ENCODE results near the gene KRTAP3-2.

The KRTAP3-2 gene

DNA sequence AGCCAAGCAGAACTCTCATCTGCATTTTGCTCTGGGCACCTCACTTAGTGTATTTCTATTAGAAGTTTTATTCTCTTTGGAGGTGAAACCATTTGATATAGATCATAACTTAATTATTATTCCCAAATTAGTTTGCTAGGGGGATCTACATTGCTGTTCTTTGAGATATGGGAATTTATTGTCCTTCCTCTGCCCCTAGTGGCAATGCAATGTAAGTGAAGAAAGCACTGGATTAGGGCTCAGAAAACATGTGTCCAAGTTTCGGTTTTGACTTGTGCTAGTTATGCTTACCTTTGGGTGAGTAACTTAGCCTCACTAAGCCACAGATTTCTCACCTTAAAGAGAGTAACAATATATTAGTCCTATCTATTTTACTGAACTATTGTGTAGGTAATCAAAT, 35.9 kb downstream of the KRTAP3-2 start:
- no peak for DNase-seq (ENCODE audit: low read depth in 2 of 2)

DNA sequence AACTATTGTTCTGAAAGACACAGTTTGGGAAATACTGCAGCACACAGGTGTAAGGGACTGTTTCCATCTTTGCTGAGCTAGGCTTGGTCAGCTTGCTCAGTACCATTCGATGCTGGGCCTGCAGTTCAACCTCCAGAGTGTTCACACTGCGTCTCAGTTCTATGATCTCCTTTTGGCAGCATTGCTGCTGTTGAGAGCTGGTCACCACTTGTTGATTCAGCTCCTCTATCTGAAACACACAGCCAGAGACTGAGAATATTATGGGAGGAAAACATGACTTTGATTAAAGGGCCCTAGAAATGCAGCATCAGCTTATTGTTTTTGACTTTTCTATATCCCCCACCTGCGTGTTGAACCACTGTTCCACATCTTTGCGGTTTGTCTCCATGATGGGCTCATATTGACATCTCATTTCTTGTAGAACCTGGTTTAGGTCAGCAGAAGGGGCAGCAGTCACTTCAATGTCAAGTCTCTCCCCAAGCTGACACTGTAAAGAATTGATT, 37.6 kb downstream of the KRTAP3-2 start:
- no peak for DNase-seq (ENCODE audit: low read depth in 2 of 2)

DNA sequence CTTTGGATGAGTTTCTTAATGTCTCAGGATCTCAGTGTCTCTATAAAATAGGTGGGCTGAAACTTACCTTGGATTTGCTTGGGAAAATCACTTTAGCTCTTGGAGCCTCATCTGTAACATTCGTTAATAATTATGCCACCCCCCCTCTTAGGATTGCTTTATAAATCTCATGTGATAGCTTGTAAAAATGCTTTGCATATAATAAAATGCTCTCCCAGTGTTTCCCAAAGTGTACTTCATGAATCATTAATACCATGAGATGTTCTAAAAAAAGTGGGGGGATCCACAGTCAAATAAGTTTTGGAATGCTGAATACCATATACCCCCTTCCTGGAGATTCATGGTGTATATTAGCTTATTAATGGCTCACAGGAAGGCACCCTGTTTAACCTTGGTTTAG, 38.1 kb downstream of the KRTAP3-2 start:
- DNase-seq (ENCODE audit: low read depth in 2 of 2) = no peak

DNA sequence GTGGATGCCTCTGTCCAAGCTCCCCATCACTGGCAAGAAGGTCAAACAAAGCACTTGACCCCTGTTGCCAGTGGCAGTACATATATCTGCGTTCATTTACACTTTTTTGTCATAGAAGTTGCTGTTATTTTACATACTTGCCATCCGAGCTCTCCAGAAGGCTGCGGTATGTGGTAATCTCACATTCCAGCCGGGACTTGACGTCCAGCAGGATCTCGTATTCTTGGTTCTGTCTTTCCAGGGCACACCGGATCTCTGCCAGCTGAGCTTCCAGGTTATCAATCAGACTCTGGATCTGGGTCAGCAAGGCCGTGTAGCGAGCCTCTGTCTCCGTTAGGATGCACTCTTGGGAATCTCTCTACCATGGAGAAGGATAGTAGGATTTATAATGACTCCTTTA, 39.6 kb downstream of the KRTAP3-2 start:
- DNase-seq (ENCODE audit: low read depth in 2 of 2) = no peak

DNA sequence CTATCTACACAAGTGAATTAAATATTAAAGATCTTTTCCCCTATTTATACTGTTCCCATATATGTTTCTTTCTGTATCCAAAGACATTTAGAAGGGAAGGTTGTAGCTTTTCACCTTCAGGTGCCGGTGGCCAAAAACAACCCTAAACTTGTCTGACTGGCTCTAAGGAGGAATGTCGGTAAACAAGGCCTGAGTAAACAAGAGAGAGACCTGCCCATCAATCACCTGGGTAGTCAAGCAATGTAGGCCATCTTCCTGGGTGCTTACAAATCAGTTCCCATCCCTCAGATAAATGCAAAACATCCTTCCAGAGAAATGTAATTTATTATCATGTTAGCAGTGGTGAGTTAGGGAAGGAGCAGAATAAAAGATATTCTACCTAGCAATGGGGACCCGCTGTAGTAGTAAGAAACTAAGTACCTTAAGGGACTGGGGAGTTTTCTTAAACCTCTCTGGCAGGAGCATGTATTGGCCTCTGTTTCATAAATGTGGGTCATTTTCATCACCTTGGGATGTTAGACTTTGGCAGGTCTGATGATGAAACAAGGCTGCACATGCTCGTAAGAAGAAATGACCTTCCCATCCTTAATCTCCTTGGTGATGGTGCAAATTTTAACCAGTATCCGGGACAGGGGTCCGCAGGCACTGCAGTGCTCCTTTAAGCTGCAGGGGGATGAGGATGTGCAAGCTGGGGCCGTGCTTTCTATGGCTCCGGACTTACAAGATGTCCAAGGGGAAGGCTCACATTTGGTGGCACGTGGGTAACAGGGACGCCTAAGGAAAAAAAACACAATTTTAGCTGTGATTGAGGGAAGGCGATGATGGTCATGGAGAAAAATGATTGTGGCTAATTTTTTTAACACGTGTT, 41.4 kb downstream of the KRTAP3-2 start:
- DNase-seq (ENCODE audit: low read depth in 2 of 2) = no peak

DNA sequence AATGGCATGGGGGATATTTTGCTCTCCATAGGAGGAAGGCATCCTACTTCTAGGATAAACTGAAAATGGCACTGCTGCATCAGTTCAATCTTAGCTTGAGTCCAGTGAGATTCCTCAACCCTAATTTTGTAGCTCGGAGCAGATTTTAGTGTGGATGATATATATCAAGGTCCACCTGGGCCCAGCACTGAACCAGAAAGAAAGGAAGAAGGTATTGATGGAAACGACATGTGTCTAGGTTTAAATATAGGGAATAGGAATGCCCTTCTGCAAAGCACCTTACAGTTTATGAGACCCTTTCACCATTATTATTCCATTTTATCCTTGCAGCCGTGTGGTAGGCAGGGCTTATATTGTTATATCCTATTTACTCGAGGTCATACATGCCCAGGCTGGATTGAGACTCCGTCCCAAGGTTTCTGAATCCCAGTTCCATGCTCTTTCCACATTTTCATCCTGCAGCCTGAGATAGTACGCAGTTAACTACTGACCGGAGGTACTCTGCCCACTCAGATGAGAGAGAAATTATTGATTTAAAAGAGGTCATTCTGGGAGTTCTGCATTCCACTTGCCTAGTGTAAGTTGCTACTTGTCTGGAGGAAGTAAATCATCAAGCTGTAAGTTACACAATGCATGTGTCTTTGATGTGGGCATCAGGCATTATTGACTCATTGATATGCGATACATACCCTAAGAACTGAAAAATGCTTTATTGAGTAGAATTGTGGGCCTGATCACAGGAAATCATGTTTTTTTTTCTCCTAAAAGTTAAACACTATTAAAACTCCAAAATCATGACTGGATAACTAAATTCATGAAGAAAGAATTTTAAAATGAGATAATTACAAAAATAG, 43.1 kb downstream of the KRTAP3-2 start:
- no peak for DNase-seq (ENCODE audit: low read depth in 2 of 2)

DNA sequence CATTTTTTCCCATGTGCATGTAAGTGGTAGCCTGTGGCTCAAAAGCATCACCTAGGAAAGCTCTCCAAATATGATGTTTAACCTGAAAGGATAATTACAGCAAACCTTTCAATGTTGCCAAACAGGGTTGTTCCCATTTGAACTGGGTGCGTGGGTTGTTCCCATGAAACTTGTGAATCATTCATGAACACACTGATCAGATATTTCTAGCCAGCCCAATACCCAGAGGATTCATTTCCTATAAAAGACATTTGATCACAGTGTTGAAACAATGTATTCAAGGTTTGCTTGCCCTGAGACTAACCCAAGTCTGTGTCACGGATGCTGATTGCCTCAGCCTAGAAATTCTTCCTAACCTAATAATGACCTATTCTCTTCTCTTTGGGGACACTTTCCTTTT, 45.8 kb downstream of the KRTAP3-2 start:
- no peak for DNase-seq (ENCODE audit: low read depth in 2 of 2)

DNA sequence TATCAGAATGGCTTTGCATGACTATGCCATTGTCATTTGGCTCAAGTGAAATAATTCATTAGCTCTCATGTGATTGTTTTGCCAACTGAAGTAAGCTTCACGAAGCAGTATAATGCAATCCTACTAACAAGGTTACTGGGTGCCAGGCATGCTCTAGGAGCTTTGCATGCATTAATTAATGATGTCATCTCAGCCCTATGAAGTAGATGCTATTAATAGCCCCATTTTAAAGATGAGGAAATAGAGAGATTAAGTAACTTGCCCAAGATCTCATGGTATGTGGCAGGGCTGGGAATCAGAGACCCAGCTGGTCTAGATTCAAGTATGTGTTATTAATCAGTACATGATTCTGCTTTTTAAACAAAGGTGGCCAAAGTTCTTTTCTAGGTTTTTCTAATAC, 47.0 kb downstream of the KRTAP3-2 start:
- no peak for DNase-seq (ENCODE audit: low read depth in 2 of 2)

DNA sequence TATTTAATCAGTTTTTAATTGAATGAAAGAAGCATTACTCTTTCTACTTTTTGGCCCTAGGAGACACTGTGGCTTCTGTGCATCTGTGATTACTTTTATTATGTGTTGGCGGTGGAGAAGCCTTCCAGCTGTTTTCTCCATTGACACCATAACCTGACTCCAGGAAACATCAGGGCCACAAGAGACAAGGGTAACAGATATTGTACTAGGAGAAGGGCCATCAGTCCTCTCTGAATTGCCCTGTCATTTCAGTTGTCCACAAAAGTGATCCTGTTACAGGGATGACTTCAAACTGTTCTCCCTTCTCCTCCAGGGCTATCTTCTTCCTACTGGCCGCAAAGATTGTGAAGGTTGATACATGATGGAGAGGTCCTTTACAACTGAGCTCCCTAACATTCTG, 47.6 kb downstream of the KRTAP3-2 start:
- DNase-seq (ENCODE audit: low read depth in 2 of 2) = no peak

DNA sequence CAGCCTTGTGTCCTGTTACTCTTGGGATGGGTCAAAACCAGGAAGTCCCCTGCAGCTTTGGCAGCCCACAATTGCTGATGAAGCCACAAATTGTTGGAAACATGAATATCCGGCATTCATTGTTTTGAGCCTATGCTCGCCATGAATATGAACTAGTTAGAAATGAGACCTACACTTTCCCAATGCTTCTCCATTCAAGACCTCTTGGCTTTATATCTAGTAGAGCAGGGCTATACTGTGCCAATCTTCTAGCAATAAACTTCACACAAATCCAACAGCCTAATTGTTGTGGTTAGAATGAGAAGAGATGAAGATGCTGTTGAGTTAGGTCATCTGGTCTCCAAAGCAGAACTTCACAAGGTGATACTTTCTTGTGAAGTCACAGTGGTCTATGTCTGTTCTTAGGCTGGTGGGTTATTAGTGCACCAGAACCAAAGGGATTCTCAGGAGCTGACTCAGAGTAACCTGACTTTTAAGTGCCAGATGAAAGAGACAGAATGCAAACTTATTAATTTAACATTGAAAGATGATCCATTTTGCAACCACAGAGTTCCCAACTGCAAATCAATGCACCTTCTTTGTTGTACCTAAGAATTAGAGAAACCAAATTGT, 48.6 kb downstream of the KRTAP3-2 start:
- DNase-seq (ENCODE audit: low read depth in 2 of 2) = no peak

DNA sequence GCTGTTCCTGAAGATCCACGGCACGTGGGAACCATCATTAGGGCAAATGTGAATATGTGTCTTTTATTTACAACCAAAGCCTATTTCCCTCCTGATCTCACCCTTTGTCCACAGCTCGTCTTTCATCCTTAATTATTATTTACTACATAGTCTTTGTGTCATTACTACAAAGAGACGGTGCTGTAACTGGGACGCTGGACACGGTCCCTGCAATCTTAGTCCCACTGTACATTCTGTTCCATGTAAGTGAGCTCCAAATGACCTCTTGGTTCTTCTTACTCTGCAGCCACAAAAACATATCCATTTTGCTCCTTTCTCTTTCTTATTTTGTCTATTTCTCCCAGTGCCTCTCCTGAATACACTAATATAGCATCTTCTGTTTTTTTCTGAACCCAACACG, 49.5 kb downstream of the KRTAP3-2 start:
- no peak for DNase-seq (ENCODE audit: low read depth in 2 of 2)

DNA sequence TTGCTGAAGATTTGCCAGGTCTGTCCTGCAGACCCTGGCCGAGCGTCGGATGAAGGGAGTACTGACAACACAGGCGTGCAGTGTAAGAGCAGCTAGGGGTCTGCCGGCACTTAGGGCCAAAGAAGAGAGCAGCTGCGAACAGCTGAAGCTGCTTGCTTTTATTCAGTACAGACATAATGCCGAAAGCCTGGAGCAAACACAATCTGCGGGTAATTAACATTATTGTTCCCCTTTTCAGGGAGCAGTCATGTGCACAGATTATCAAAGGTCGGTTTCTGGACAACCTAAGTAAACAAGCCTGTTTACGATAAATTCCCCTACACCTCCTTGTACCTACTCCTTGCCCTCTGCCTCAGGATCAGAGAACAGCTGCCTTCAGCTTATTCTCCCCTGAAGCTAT, 50.3 kb downstream of the KRTAP3-2 start:
- DNase-seq (ENCODE audit: low read depth in 2 of 2) = no peak

All from stimulated activated CD4-positive, alpha-beta T cell treated with anti-CD3 and anti-CD28 coated beads, Interleukin-1b, Interleukin-23, amount 100 ng/mL, for 1 hour (primary cell).